HEK293 (cell line): ENCODE measurements around the gene MRM1.

ENCODE experiments used
- TF ChIP-seq, protein P1 (sequence below): fragments of 450-650 bp; formaldehyde crosslinking; IDR thresholded peaks from 2 replicates; pipeline ENCODE4 v1.5.1; 2016; ENCODE audit warnings: missing biosample characterization, missing genetic modification characterization

Gene MRM1

DNA sequence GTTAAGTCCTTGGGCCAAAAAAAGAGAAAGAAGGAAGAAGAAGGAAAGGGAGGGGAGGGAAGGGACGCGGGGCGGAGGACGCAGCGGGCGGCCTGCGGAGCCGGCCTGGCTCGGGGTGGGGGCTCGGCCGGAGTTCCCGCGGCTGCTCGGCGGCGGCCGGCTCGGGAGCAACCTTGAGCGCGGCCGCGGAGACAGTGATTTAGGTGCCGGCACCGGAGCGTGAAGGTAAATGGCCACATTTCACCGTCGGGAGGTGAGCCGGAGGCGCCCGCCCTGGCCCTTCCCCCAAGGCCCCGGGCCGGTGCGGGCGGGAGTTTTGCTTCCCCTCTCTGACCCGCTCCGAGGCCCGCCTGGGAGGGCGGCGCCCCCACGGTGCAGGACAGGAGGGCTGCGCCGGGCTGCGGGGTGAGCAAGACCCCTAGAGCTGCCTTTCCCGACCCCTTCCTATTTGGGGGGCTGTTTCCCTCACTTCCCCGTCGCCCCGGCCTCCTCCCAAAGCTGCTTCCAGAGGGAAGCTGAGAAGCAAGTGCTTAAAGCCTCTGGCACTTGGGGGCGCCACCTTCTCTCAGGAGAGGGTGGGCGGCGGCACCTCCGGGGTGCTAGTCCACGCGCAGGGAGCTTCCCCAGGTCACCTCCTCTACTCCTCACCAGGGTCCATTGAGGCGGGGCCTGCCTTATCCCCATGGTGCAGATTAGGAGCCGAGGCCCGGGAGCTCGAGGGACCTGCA, 56.5 kb downstream of the MRM1 start (continued):
- TF ChIP-seq, protein P1, sequence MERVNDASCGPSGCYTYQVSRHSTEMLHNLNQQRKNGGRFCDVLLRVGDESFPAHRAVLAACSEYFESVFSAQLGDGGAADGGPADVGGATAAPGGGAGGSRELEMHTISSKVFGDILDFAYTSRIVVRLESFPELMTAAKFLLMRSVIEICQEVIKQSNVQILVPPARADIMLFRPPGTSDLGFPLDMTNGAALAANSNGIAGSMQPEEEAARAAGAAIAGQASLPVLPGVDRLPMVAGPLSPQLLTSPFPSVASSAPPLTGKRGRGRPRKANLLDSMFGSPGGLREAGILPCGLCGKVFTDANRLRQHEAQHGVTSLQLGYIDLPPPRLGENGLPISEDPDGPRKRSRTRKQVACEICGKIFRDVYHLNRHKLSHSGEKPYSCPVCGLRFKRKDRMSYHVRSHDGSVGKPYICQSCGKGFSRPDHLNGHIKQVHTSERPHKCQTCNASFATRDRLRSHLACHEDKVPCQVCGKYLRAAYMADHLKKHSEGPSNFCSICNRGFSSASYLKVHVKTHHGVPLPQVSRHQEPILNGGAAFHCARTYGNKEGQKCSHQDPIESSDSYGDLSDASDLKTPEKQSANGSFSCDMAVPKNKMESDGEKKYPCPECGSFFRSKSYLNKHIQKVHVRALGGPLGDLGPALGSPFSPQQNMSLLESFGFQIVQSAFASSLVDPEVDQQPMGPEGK (tag by site-specific recombination) = peak; percentile 90
